Stimulated activated CD4-positive, alpha-beta T cell treated with anti-CD3 and anti-CD28 coated beads, Interleukin-4, amount 100 ng/mL, for 48 hours (primary cell): Measurements from ENCODE around the gene RAD21L1.
"Not testable (repeated sequence)": the region's sequence is repeated elsewhere in the genome, so short reads cannot be mapped to it uniquely, and the experiment has no call there.

ENCODE experiments used
- DNase-seq, 2 donors: peaks; one replicate each; pipeline ENCODE4 v3.0.0-alpha.2; 2020; ENCODE audit warnings: low read depth in 2 of 2

The RAD21L1 gene

DNA sequence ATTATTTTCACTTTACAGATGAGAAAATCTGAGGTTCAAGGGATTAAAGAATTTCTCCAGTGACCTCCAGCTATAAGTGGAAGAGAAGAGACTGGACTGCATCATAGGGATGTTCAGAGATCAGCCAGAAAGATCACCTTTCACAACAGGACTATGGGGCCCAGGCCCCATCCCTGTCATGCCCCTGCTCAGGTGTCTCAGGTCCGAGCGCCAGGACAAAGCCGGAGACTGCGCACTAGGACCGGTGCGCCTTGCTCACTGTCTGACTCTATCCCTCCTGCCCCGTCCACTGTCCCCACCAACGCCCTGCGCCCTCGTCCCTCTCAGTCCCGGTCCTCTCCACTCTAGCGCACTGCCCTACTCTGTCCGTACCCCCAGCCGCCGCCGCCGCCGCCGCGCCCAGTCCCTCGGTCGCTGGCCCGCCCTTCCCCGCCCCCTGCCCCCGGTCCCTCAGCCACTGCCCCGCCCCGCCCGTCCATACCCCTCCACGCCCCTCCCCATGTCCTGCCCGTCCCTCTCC is 521 bp upstream of the RAD21L1 start:
- DNase-seq = no peak

DNA sequence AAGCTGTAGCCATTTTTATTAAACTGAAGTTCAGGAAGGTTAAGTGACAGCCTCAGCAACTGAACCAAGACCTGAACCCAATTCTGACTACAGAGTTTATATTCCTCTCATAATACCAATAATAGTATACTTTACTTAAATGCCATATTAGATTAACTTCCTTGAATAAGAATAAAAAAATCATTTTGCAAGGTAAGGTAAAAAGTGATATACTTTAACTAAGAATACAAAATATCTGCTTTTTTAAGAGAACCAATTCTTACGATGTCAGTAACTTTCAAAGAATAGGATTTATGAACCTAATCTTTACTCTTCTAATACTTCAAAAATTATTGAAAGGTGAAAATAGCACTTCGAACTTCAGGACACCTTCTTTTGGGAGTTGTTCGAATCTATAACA is 3.7 kb downstream of the RAD21L1 start:
- DNase-seq = no peak

- no peak for DNase-seq
Observed at GRCh38 chr20:1232286-1233111, 6.7 kb downstream of the RAD21L1 start.

DNA sequence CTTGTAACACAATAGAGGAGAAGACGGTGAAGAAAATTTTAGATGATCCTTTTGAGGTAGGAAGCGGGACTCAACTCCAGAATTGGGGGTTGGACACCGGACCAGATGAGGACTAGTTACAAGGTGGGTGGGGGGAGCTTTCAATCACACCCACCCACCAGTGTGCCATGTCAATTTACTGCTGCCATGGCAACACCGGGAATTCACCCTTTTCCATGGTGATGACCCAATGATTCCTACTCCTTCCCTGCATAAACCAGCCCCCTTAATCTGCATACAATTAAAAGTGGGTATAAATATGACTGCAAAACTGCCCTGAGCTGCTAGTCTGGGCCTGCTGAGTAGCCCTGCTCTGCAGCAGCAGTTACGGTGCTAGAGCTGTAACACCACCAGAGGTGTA is 14.7 kb downstream of the RAD21L1 start:
- DNase-seq = no peak

GRCh38 chr20:1241456-1241855 is 15.6 kb downstream of the RAD21L1 start:
- DNase-seq = no peak

GRCh38 chr20:1242099-1242498 is 16.3 kb downstream of the RAD21L1 start:
- DNase-seq = no peak

DNA sequence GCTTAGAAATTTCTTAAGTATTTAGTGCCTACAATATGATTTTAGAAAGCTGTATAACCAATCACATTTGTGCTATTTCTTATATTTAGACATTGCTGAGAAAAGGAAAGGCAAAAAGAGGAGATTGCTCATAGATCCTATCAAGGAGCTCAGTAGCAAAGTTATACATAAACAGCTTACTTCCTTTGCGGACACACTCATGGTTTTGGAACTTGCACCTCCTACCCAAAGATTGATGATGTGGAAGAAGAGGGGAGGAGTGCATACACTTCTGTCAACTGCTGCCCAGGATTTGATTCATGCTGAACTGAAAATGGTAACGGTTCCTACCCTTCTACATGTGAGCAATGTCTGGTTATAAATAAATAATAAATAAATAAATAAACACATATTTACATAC is 16.7 kb downstream of the RAD21L1 start:
- no peak for DNase-seq

GRCh38 chr20:1245578-1245977 is 19.7 kb downstream of the RAD21L1 start:
- DNase-seq = no peak

DNA sequence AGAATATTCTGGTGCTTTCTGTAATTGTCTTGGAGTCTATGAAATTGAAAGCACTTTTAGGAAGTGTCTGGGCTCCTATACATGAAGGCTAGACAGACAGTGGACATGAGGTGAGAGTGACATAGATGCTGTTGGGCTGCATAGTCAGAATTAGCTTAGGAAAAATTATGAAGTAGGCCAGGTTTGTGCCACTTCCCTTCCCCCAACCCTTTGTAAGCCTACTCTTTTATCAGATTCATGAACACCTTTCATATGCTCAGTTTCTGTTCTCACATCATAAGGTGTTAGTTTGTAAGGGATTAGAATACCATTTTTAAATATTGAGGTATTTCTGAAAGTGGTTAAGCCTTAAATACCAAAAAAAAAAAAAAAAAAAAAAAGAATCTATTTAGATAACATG is 21.8 kb downstream of the RAD21L1 start:
- DNase-seq = no peak

DNA sequence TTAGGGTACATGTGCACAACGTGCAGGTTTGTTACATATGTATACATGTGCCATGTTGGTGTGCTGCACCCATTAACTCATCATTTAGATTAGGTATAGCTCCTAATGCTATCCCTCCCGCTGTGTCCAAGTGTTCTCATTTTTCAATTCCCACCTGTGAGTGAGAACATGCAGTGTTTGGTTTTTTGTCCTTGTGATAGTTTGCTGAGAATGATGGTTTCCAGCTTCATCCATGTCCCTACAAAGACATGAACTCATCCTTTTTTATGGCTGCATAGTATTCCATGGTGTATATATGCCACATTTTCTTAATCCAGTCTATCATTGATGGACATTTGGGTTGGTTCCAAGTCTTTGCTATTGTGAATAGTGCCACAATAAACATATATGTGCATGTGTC is 24.4 kb downstream of the RAD21L1 start:
- not testable (repeated sequence) for DNase-seq

- DNase-seq = no peak
Observed at GRCh38 chr20:1252416-1252815, 26.6 kb downstream of the RAD21L1 start.

- DNase-seq = no peak
Observed at GRCh38 chr20:1254254-1254653, 28.4 kb downstream of the RAD21L1 start.

DNA sequence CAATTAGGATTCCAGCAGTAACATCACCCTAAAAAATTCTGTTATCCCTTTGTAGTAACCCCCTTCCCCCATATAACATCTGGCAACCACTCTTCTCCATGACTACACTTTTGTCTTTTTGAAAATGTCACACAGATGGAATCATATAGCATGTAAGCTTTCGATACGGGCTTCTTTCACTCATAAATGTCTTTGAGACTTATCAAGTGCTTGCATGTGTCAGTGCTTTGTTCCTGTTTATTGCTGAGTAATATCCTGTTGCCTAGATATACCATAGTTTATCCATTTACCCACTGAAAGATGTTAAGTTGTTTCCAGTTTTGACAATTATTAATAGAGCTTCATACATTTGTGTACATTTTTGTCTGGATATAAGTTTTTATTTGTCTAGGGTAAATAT is 29.8 kb downstream of the RAD21L1 start:
- DNase-seq = no peak

DNA sequence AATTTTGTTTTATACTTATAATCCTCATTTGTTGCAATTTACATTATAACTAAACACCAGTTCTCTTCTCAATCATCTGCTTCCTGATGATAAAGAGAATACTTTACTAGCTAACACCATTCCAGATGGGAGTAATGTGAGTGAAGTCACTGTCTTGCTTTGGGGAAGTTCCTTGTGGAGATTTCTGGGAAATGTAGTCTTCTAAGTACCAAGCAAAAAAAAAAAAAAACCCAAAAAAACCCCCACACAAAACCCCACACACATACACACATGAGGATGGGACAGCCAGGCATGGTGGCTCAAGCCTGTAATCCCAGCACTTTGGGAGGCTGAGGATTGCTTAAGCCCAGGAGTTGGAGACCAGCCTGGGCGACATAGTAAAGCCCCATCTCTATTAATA is 38.0 kb downstream of the RAD21L1 start:
- DNase-seq = no peak

- DNase-seq = no peak
Observed at GRCh38 chr20:1264727-1265126, 38.9 kb downstream of the RAD21L1 start.

- DNase-seq = no peak
Observed at GRCh38 chr20:1265226-1265915, 39.5 kb downstream of the RAD21L1 start.

DNA sequence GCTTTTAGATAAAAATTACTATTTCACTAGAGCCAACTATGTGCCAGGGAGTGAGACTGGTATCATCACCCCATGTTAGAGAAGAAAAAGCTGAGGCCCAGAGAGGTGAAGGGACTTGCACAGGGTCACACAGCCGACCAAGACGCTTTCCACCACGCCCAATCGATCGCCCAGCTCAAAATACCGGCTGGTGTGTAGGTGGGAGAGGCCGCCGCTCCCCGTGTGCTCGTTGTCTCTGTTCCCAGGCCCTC is 40.0 kb downstream of the RAD21L1 start:
- DNase-seq = no peak

GRCh38 chr20:1266167-1266973 is 40.5 kb downstream of the RAD21L1 start, which contains the start of gene SNPH:
TSS of gene SNPH (plus strand) at chr20:1266294. CDS start at chr20:1296240, 29,946 bp downstream.
- peak; percentile 42 to 72 for DNase-seq

DNA sequence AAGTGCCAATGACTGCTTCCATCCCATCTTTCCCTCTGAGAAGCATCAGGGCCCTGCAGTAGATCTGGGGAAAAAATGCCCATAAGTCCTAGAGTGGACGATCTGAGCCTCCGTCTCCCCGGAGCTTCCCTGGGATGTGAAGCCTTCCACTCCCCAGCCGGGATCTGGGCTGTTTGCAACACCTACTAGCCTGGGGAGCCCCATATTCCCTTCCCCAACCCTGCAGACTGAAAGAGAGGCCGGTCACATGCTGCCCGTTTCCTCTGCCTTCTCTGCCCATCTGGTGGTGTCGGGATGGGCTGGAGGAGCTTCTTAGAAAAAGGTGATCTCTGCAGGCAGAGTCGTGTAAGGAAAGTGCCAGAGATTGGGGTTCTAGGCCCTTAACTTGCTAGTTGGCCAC is 41.3 kb downstream of the RAD21L1 start:
- DNase-seq = no peak

- DNase-seq = no peak
Observed at GRCh38 chr20:1267809-1268374, 42.0 kb downstream of the RAD21L1 start.

- DNase-seq = no peak
Observed at GRCh38 chr20:1269235-1269634, 43.4 kb downstream of the RAD21L1 start.

GRCh38 chr20:1269850-1270249 is 44.0 kb downstream of the RAD21L1 start:
- no peak for DNase-seq
